Spleen (tissue), 7 donors: ENCODE results near the gene MAP3K2.

Experiments
- CTCF ChIP-seq, 11 experiments: fragments of 200-600 bp in 7 of 11; fragments of 450-650 bp in 4 of 11; sonication (generic) in 4 of 11; IDR thresholded peaks in 8 of 11; conservative IDR thresholded peaks in 3 of 11; 1 replicate in 7 of 11; 2 replicates in 4 of 11; pipeline versions ENCODE4 v1.4.0 to v1.8.0; 2016 to 2021; ENCODE audit warnings: antibody characterized with exemption in 11 of 11, inconsistent platforms in 4 of 11, mild to moderate bottlenecking in 1 of 11
- POLR2AphosphoS5 ChIP-seq, 3 donors: sonication (generic); formaldehyde crosslinking; IDR thresholded peaks; one replicate each; pipeline ENCODE4 v1.5.1; 2017; ENCODE audit warnings: antibody characterized with exemption in 3 of 3
- donor health status: DM: no; HTN: no; CAD: no; lungs with moderate emphysema.
- donor health status: DM: no; HTN: no; CAD: no.
- donor health status: DM: no; HTN: no; CAD: no.

GRCh38 chr2:127429844-127430425 is 42.2 kb upstream of the MAP3K2 start:
- TF ChIP-seq CTCF (IDR thresholded peaks at IDR 0.05 in 8 of 11, conservative IDR thresholded peaks at IDR 0.05 in 3 of 11): no peak
- no peak for TF ChIP-seq POLR2AphosphoS5 (IDR thresholded peaks at IDR 0.05)
